ENCODE data around the gene SMYD3. TPM values are rescaled to one million over a fixed set of nuclear protein-coding genes. Genes with fewer than 3 reads are reported as not detected.

The SMYD3 gene
- total RNA-seq, 4 donors from 2014 or later: 33.7 to 105 (median 51.4) TPM

DNA sequence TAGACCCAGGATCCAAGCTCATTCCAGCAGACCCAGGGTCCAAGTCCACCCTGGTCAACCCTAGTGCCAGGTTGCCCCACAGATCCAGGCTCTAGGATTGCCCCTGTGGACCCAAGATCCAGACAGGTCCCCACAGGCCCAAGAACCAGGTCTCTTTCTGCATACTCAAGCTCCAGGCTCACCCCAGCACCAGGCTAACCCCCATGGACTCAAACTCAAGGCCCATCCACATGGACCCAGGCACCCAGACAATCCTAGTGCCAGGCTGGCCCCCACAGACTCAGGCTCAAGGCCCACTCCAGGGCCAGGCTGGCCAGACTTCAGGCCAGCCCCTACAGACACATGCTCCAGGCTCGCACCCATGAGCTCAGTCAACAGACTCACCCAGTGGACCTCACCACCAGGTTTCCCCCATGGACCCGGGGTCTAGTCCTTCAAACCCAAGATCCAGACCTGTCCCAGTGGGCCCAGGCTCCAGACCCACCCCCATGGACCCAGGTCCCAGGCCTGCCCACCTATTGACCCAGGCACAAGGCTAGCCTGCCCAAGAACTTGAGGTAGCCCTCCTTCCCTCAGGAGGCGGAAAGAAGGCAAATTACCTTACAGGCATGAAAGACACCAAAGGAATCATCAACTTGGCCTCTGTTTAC is 124.4 kb downstream of the SMYD3 start:
- no peaks in the 10 kb centered on the region for H3K4me1 ChIP-seq
- TF ChIP-seq, protein P1, sequence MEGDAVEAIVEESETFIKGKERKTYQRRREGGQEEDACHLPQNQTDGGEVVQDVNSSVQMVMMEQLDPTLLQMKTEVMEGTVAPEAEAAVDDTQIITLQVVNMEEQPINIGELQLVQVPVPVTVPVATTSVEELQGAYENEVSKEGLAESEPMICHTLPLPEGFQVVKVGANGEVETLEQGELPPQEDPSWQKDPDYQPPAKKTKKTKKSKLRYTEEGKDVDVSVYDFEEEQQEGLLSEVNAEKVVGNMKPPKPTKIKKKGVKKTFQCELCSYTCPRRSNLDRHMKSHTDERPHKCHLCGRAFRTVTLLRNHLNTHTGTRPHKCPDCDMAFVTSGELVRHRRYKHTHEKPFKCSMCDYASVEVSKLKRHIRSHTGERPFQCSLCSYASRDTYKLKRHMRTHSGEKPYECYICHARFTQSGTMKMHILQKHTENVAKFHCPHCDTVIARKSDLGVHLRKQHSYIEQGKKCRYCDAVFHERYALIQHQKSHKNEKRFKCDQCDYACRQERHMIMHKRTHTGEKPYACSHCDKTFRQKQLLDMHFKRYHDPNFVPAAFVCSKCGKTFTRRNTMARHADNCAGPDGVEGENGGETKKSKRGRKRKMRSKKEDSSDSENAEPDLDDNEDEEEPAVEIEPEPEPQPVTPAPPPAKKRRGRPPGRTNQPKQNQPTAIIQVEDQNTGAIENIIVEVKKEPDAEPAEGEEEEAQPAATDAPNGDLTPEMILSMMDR (IDR thresholded peaks at IDR 0.05): no peak
- no peak for TF ChIP-seq POLR2A (IDR thresholded peaks at IDR 0.05)
- no peak overlapping the region for H3K27ac ChIP-seq
- H3K27me3 ChIP-seq: no peaks in the 10 kb centered on the region
- DNase-seq: no peak
- no peak overlapping the region for H3K4me3 ChIP-seq (replicated peaks in 1 of 3)
- no peaks in the 10 kb centered on the region for H3K9me3 ChIP-seq
- no peaks in the 10 kb centered on the region for H3K36me3 ChIP-seq
- intact Hi-C loops (cut with DNase I): no loop called here
- WGBS, 2 donors: 85 to 100% methylated on average over 2 to 3 of the region's 3 CpGs

DNA sequence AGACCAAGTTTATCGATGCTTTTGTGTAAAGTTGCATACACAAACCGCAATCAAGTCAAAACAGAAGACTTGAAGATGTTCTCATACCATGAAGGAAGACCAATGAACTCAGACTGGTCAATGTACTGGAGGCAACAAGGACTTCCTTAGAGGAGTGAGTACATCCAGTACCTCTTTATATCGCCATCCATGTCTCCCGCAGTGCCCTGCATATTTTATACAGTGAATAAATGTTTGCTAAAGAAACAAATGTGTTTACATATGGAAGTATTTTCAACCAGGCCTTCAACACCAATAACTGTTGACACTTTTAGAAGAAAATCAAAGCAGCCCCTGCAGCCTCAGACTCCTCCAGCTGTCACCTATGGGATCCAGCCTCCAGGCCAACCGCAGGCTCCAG is 125.6 kb downstream of the SMYD3 start:
- no peak overlapping the region for H3K4me3 ChIP-seq (replicated peaks in 1 of 3)
- H3K9me3 ChIP-seq: no peaks in the 10 kb centered on the region
- TF ChIP-seq, protein P1 (IDR thresholded peaks at IDR 0.05): no peak
- no peaks in the 10 kb centered on the region for H3K4me1 ChIP-seq
- DNase-seq: no peak
- no peak overlapping the region for H3K27ac ChIP-seq
- WGBS, 2 donors: 96% methylated on average over 5 of the region's 5 CpGs
- intact Hi-C loops (cut with DNase I): no loop called here
- H3K36me3 ChIP-seq: no peaks in the 10 kb centered on the region
- H3K27me3 ChIP-seq: no peaks in the 10 kb centered on the region

DNA sequence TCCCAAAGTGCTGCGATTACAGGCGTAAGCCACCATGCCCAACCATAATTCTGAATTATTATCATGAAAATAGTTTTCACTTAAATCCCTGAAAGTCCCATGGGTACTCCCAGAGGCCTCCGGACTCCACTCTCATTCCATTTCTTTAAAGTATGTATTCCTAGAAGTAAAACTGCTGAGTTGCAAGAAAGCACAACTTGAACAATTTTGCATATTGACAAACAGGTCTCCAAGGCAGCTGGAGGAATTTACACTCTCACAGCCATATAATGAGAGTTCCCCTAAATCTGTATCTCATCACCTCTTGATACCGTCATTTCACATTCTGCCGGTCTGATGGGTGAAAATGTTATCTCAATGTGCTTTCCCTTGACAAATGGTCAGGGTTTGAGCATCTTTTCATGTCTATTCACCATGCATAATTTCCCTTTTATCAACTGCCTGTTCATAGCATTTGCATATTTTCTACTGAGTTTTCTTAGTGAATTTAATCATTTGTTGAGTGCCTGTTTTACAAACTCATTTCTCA is 129.4 kb downstream of the SMYD3 start:
- H3K27me3 ChIP-seq: no peaks in the 10 kb centered on the region
- no peak for TF ChIP-seq POLR2A (IDR thresholded peaks at IDR 0.05)
- TF ChIP-seq, protein P1 (IDR thresholded peaks at IDR 0.05): no peak
- no peaks in the 10 kb centered on the region for H3K9me3 ChIP-seq
- DNase-seq: no peak
- no peaks in the 10 kb centered on the region for H3K36me3 ChIP-seq
- peaks cover 0 to 6% of the 10 kb centered on the region in 2 donors for H3K4me1 ChIP-seq
- intact Hi-C loops (cut with DNase I): no loop called here
- WGBS, 2 donors: 92 to 94% methylated on average over 5 of the region's 5 CpGs
- no peak overlapping the region for H3K4me3 ChIP-seq (replicated peaks in 1 of 3)
- no peak overlapping the region for H3K27ac ChIP-seq

DNA sequence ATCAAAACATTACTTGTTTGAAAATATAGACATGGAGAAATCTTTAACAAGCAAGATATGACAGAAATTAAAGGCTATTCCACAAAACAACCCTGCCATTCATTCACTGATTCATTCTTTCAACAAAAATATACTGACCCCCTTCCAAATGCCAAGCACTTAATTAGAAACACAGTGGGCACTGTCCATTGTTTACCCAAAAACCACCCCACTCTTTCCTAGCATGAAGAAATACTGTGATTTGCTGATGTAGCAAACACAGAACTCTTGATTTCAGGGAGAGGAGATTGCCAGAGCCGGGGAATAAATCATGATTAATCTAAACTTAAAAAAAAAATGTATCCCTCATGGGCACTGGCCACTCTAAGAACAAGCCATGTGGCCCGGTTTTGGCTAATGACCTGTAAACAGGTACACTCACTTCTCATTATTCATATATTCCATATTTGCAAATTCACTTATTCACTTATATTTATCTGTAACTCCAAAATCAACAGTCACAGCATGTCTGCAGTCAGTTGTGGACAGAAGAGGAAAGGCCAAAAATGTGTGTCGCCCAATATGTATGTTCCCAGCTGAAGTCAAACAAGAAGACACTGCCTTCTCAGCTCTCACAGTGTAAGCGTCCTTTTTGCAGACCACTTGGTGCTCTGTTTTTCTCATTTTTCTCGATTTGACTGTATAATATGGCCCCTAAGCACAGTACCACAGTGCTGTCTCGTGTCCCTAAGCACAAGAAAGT is 133.1 kb downstream of the SMYD3 start:
- TF ChIP-seq, protein P1 (IDR thresholded peaks at IDR 0.05): no peak
- no peak for TF ChIP-seq POLR2A (IDR thresholded peaks at IDR 0.05)
- WGBS, 2 donors: 85% methylated on average over 6 of the region's 6 CpGs
- peaks cover 0 to 6% of the 10 kb centered on the region in 2 donors for H3K4me1 ChIP-seq
- DNase-seq: no peak
- no peaks in the 10 kb centered on the region for H3K9me3 ChIP-seq
- H3K4me3 ChIP-seq (replicated peaks in 1 of 3): no peak overlapping the region
- intact Hi-C loops (cut with DNase I): no loop called here
- no peaks in the 10 kb centered on the region for H3K36me3 ChIP-seq
- H3K27ac ChIP-seq: no peak overlapping the region
- no peaks in the 10 kb centered on the region for H3K27me3 ChIP-seq

DNA sequence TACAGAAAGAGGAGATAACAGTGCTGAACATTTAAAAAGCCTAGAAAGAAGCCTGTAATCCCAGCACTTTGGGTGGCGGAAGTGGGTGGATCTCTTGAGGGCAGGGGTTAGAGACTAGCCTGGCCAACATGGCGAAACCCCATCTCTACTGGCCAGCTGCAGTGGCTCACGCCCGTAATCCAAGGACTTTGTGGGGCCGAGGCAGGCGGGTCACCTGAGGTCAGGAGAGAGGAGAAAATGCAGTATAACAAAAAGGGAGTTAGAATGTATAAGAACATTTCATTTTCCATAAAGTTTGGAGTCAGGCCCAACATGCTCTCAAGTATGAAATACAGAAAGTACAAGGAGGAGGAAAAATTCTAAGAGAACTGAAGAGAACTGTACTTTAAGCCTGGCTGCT is 134.5 kb downstream of the SMYD3 start:
- TF ChIP-seq, protein P1 (IDR thresholded peaks at IDR 0.05): no peak
- TF ChIP-seq POLR2A (IDR thresholded peaks at IDR 0.05): no peak
- Histone ChIP-seq H3K36me3 (no peaks in the 10 kb centered on the region), H3K27ac (no peak overlapping the region), H3K4me3 (replicated peaks in 1 of 3) (no peak overlapping the region), H3K4me1 (peaks cover 0 to 6% of the 10 kb centered on the region in 2 donors), H3K9me3 (no peaks in the 10 kb centered on the region), H3K27me3 (no peaks in the 10 kb centered on the region)
- intact Hi-C loops (cut with DNase I): no loop called here
- no peak for DNase-seq
- 86 to 94% methylated on average over 6 of the region's 6 CpGs for WGBS, 2 donors
